ENCODE results near the gene LBX1.

DNA sequence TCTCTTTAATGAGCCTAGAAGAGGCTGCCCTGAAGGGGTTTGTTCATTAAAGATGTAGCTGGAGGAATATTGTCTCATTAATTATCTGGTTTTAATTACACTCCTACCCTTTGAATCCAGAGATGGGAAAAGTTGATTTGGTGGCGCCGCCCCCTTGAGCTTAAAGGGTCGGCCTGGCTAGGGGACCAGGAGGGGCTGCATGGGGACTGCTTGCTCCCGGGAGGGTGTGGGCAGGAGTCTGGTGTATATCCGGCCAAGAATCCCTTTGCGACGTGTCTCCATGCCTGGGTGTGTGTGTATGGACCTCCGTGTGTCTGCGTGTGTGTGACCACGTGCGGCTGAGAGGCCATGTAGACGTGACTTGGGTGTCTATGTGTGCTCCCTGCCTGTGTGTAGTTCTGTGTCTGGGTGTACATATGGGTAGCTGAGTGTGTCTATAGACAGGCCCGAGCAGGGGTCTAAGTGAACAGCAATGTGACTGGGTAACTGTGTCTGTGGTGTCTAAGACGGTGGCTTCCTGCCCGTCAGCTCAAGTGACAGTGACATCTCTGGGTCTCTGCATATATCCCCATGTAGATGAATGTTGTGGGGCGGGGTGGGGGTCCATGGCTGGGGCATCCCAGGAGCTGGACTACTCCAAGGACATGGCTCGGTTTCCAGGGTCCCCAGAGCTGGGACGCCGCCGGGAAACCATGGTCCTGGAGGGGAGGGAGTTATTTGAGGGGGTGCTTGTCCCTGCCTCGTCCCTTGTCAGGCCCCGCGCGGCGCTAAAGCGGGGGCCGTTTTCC is 10.7 kb downstream of the LBX1 start:
- TF ChIP-seq POLR2AphosphoS5 (IDR thresholded peaks at IDR 0.05; ENCODE audit: low read depth, low read length) (no peak), TCF7L2 (IDR thresholded peaks at IDR 0.05; ENCODE audit: low read depth, low read length) (no peak)
- TF ChIP-seq, protein P1, sequence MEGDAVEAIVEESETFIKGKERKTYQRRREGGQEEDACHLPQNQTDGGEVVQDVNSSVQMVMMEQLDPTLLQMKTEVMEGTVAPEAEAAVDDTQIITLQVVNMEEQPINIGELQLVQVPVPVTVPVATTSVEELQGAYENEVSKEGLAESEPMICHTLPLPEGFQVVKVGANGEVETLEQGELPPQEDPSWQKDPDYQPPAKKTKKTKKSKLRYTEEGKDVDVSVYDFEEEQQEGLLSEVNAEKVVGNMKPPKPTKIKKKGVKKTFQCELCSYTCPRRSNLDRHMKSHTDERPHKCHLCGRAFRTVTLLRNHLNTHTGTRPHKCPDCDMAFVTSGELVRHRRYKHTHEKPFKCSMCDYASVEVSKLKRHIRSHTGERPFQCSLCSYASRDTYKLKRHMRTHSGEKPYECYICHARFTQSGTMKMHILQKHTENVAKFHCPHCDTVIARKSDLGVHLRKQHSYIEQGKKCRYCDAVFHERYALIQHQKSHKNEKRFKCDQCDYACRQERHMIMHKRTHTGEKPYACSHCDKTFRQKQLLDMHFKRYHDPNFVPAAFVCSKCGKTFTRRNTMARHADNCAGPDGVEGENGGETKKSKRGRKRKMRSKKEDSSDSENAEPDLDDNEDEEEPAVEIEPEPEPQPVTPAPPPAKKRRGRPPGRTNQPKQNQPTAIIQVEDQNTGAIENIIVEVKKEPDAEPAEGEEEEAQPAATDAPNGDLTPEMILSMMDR (IDR thresholded peaks at IDR 0.05) = no peak
- TF ChIP-seq, protein P2, sequence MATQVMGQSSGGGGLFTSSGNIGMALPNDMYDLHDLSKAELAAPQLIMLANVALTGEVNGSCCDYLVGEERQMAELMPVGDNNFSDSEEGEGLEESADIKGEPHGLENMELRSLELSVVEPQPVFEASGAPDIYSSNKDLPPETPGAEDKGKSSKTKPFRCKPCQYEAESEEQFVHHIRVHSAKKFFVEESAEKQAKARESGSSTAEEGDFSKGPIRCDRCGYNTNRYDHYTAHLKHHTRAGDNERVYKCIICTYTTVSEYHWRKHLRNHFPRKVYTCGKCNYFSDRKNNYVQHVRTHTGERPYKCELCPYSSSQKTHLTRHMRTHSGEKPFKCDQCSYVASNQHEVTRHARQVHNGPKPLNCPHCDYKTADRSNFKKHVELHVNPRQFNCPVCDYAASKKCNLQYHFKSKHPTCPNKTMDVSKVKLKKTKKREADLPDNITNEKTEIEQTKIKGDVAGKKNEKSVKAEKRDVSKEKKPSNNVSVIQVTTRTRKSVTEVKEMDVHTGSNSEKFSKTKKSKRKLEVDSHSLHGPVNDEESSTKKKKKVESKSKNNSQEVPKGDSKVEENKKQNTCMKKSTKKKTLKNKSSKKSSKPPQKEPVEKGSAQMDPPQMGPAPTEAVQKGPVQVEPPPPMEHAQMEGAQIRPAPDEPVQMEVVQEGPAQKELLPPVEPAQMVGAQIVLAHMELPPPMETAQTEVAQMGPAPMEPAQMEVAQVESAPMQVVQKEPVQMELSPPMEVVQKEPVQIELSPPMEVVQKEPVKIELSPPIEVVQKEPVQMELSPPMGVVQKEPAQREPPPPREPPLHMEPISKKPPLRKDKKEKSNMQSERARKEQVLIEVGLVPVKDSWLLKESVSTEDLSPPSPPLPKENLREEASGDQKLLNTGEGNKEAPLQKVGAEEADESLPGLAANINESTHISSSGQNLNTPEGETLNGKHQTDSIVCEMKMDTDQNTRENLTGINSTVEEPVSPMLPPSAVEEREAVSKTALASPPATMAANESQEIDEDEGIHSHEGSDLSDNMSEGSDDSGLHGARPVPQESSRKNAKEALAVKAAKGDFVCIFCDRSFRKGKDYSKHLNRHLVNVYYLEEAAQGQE (IDR thresholded peaks at IDR 0.05; ENCODE audit: insufficient read depth in 1 of 2, low read depth in 2 of 2, low read length in 1 of 2) = no peak
